ENCODE data around the gene BANP.
"Not testable (repeated sequence)": the region's sequence is repeated elsewhere in the genome, so short reads cannot be mapped to it uniquely, and the experiment has no call there.

Gene BANP

DNA sequence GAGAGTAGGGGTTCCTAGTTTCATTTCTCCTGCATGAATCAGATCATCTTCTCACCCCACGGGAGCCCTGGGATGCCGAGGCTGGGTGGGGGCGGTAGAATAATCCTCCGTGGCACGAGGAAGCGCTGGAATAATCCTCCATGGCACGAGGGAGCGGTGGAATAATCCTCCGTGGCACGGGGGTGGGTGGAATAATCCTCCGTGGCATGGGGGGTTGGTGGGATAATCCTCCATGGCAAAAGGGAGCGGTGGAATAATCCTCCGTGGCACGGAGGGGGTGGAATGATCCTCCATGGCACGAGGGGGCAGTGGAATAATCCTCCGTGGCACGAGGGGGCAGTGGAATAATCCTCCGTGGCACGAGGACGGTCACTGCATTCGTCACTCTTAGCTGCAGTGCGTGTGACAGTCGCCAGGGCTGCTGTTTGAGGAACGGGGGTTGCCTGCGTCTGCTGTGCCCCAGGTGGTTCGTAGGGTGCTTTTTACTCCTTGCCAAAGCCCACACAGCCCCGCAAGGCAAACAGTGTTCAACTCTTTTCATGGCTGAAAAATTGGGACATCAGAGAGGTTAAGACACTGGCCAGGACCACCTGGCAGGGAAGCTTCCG is 152.5 kb downstream of the BANP start:
- no peak for ATAC-seq (replicated peaks)
- H3K27me3 Mint-ChIP-seq = peaks cover 12 to 30% of the 10 kb centered on the region in 2 donors
- no peaks in the 10 kb centered on the region for H3K9me3 Mint-ChIP-seq
- no peak for DNase-seq
- H3K36me3 Mint-ChIP-seq (ENCODE audit: insufficient read depth) = no peaks in the 10 kb centered on the region
- H3K4me3 Mint-ChIP-seq = no peak overlapping the region
- peaks cover 2 to 3% of the 10 kb centered on the region in 2 donors for H3K4me1 Mint-ChIP-seq (ENCODE audit: low read depth in 2 of 2)
- H3K27ac Mint-ChIP-seq = no peak overlapping the region

DNA sequence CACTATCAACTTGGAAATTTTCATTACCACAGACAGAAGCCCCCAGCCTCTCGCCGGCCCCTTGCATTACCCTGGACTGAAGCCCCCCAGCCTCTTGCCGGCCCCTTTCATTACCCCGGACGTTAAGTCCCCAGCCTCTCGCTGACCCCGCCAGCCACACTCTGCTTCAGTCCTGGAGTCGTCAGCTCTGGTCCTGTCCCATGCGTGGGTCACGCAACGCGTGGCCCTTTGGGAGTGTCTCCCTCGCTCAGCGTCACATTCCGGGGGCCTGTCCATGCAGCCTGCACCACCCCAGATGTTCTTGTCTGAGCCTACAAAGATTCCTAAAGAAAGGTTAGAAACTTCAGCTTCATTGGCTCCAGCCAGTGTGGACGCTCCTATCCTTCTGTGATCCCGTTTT is 153.1 kb downstream of the BANP start:
- ATAC-seq (replicated peaks); H3K4me3 Mint-ChIP-seq; H3K9me3 Mint-ChIP-seq; DNase-seq; H3K4me1 Mint-ChIP-seq (ENCODE audit: low read depth in 2 of 2); H3K36me3 Mint-ChIP-seq (ENCODE audit: insufficient read depth); H3K27ac Mint-ChIP-seq: not testable (repeated sequence)
- H3K27me3 Mint-ChIP-seq = peaks cover 7 to 24% of the 10 kb centered on the region in 2 donors

DNA sequence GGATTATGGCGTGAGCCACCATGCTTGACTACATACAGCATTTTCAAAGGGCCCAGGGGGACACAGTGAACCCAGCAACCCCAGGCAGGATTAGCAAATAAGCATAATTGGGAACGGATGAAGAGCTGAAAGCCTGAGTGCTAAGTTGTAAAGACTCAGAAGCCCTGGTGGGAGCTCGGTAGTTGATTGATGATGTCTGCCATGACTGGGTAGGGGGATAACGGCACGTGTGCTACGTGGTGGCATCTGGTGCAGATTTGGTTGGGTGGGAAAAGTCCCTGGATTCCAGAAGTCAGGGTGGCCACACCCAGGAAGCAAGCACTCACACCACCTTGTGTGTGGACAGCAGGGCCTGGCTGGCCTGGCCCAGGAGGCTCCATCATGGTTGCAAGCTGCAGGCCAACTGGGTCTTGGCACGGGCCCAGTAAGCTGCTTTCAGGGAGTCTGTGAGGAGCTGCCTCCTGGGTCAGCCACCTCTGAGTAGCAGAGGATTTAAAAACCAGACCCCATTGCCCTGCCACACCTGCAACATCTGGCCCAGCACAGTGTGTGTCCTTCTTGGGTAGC is 154.4 kb downstream of the BANP start:
- DNase-seq; H3K4me1 Mint-ChIP-seq (ENCODE audit: low read depth in 2 of 2); H3K36me3 Mint-ChIP-seq (ENCODE audit: insufficient read depth); ATAC-seq (replicated peaks); H3K4me3 Mint-ChIP-seq; H3K9me3 Mint-ChIP-seq; H3K27ac Mint-ChIP-seq: not testable (repeated sequence)
- H3K27me3 Mint-ChIP-seq = peaks cover 0 to 11% of the 10 kb centered on the region in 2 donors

DNA sequence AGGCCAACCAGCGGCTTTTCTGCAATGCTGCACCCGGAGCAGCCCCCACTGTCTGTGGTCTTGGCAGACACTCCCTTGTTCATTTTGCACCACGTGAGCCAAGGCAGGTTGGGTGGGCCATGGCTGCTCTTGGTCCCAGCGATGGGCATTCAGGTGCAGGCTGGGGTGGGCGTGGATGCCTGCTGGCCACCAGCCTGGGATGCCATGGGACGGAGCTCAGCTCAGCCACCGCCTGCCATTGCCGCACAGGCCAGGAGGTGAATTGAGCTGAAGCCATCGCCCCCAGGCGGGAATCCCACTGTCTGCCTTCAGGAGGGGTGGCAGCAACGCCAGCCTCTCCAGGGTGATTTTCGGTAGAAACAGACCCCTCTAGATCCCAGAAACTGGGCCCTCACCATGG is 155.3 kb downstream of the BANP start:
- H3K36me3 Mint-ChIP-seq (ENCODE audit: insufficient read depth); ATAC-seq (replicated peaks); H3K4me3 Mint-ChIP-seq; H3K27ac Mint-ChIP-seq; H3K27me3 Mint-ChIP-seq; H3K4me1 Mint-ChIP-seq (ENCODE audit: low read depth in 2 of 2); H3K9me3 Mint-ChIP-seq; DNase-seq: not testable (repeated sequence)

DNA sequence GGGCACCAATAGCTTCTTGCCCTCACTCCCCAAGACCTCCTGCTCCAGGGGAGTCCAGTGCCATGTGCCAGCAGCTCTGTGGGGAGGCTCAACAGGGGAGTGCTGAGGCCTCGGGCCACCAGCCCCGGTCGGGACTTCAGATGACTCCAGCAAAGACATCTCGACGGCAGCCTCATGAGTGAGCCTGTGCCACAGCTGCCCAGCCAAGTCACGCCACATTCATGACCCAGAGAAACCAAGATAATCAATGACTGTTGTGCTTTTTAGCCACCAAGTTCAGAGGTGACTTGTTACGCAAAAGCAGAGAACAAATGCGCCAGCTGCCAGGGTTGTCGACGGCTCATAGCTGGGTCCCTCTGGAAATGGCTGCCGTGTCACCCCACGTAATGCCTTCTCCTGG is 157.5 kb downstream of the BANP start:
- Mint-ChIP-seq H3K4me1 (ENCODE audit: low read depth in 2 of 2) (peaks cover 0 to 2% of the 10 kb centered on the region in 2 donors), H3K4me3 (no peak overlapping the region), H3K27me3 (peaks cover 0 to 8% of the 10 kb centered on the region in 2 donors), H3K36me3 (ENCODE audit: insufficient read depth) (no peaks in the 10 kb centered on the region), H3K9me3 (no peaks in the 10 kb centered on the region), H3K27ac (no peak overlapping the region)
- no peak for DNase-seq
- ATAC-seq (replicated peaks) = no peak

DNA sequence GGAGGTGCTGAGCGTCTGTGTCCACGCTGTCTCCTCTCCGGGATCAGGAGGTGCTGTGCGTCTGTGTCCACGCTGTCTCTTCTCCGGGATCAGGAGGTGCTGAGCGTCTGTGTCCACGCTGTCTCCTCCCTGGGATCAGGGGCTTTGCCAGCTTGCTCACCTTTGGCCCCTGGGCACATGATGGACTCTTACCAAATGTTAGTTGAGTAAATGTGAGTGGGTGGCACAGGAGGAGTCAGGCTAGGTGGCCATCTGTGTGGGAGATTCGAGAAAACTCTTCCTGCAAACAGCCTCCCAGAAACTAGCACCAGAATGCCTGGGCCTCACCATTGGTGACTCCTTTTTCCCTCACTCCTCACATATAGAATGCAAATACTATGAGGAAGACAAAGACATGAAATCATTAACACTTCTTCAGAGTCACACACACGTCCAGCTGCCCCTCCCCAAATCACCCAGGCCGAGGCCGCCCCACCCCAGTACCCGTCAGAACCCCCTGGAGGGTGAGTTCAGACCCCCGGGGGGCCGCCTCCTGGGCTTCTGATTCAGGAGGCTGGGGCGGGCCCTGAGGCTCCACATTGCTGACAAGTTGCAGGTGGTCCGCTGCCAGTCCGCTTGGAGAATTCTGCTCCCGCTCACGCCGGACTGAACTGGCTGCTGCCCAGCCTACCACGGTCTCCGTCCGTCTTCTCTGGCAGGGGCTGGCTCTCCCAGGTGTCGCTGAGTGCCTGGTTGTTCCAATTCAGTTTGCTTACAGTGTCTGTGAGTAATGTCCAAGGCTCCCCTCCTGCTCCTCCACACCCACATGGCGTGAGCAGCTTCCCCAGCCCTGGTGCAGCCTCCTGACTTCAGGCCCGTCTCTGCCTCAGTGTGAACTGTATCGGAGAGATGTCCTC is 158.7 kb downstream of the BANP start:
- H3K27ac Mint-ChIP-seq; ATAC-seq (replicated peaks); H3K36me3 Mint-ChIP-seq (ENCODE audit: insufficient read depth); H3K4me1 Mint-ChIP-seq (ENCODE audit: low read depth in 2 of 2); H3K9me3 Mint-ChIP-seq; H3K4me3 Mint-ChIP-seq; DNase-seq; H3K27me3 Mint-ChIP-seq: not testable (repeated sequence)

DNA sequence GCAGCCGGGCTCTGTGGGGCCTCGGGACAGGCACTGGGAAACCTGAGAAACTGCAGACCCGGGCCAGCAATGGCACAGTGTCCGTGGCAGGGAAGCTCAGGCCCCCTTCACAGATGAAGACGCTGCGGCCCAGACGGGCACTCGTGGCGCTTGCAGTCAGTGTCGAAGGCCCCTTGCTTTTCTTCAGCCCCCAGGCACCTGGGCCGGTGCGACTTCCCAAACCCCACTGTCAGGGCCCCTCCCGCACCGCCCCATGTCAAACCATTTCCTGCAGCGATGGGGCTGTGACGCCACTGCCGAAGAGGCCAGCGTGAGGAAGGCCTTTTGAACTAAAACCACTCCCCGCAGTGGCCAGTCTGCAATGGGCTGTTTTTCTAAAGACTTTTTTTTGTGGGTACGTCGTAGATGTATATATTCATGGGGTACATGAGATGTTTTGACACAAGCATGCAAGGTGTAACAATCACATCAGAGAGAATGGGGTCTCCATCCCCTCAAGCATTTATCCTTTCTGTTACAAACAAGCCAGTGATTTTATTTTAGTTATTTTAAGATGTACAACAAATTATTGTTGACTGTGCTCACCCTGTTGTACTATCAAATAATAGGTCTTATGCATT is 159.8 kb downstream of the BANP start:
- H3K4me3 Mint-ChIP-seq; H3K4me1 Mint-ChIP-seq (ENCODE audit: low read depth in 2 of 2); H3K27ac Mint-ChIP-seq; DNase-seq; H3K9me3 Mint-ChIP-seq; H3K36me3 Mint-ChIP-seq (ENCODE audit: insufficient read depth): not testable (repeated sequence)
- peaks cover 5 to 14% of the 10 kb centered on the region in 2 donors for H3K27me3 Mint-ChIP-seq
- peak; percentile 54 for ATAC-seq (replicated peaks)

DNA sequence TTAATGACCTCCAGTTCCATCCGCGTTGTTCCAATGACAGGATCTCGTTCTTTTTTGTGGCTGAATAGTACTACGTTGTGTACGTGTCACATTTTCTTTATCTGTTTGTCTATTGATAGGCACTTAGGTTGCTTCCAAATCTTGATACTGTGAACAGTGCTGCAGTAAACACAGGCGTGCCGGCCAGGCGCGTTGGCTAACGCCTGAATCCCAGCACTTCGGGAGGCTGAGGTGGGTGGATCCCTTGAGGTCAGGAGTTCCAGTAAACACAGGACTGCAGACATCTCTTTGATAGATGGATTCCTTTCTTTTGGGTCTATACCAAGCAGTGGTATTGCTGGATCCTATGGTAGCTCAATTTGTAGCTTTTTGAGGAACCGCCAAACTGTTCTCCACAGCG is 160.7 kb downstream of the BANP start:
- not testable (repeated sequence) for H3K27ac Mint-ChIP-seq; DNase-seq; H3K36me3 Mint-ChIP-seq (ENCODE audit: insufficient read depth); ATAC-seq (replicated peaks); H3K4me1 Mint-ChIP-seq (ENCODE audit: low read depth in 2 of 2); H3K4me3 Mint-ChIP-seq; H3K9me3 Mint-ChIP-seq
- peaks cover 8 to 24% of the 10 kb centered on the region in 2 donors for H3K27me3 Mint-ChIP-seq

DNA sequence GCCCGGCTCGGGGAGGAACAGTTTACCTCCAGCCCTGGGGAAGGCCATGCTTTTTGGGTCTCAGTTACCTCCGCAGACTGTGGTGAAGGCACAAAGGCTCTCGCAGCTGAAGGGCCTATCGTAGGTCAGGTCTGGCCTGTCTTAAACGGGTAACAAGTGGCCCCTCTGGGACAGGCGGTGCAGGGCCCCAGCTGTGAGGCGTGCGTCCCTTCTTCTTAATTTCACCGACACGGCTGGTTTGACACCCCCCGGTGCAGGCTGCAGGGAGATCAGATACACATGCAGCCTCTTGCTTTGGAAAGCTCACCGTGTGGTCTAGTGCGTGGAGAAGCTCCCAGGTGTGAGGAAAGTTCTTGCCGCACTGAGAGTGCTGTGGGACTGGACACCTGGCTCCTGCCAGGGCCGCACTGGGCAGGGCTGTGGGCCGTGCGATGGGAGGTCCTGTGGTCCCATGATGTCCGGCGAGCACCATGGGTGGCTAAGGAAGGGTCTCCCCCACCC is 162.4 kb downstream of the BANP start:
- H3K9me3 Mint-ChIP-seq = no peaks in the 10 kb centered on the region

DNA sequence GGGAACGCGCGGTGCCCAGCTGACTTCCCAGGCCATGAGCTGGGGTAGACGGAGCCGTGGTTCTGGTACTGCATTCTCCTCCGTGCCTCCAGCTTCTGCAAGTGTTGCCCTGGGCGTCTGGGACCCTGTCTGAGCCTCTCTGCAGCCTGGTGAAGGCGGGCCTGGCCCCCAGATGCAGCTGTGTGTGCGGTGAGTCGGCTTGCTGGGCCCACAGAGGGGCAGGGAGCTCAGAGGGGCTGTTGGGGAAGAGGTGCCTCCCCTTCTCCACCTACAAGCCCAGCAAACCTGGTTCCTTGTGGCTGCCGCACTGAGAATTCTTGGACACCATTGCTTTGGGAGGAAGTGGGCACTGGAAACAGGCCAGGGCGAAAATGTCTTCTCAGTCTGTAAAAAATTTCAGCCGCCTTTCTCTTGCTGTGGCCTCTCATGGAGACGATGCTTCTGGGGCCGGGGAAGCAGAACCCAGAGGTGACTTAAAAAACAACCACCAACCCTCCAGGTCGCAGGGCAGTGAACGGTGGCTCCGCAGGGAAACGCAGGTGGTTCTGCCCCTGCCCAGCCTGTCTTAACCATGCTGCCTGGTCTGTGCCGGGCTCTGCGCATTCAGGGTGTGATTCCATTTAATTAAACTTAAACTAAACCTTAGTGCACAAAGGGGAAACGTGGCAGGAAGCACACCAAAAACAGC is 163.5 kb downstream of the BANP start:
- not testable (repeated sequence) for H3K4me3 Mint-ChIP-seq; H3K27ac Mint-ChIP-seq; H3K9me3 Mint-ChIP-seq; H3K4me1 Mint-ChIP-seq (ENCODE audit: low read depth in 2 of 2); ATAC-seq (replicated peaks); DNase-seq; H3K36me3 Mint-ChIP-seq (ENCODE audit: insufficient read depth)
- peaks cover 8 to 42% of the 10 kb centered on the region in 2 donors for H3K27me3 Mint-ChIP-seq

More for the DNA sequence above, 162.4 kb downstream of the BANP start:
- no peak for ATAC-seq (replicated peaks)
- no peak overlapping the region for H3K4me3 Mint-ChIP-seq
- no peak for DNase-seq
- peaks cover 8 to 33% of the 10 kb centered on the region in 2 donors for H3K27me3 Mint-ChIP-seq
- H3K4me1 Mint-ChIP-seq (ENCODE audit: low read depth in 2 of 2) = no peaks in the 10 kb centered on the region
- no peak overlapping the region for H3K27ac Mint-ChIP-seq
- H3K36me3 Mint-ChIP-seq (ENCODE audit: insufficient read depth) = no peaks in the 10 kb centered on the region

DNA sequence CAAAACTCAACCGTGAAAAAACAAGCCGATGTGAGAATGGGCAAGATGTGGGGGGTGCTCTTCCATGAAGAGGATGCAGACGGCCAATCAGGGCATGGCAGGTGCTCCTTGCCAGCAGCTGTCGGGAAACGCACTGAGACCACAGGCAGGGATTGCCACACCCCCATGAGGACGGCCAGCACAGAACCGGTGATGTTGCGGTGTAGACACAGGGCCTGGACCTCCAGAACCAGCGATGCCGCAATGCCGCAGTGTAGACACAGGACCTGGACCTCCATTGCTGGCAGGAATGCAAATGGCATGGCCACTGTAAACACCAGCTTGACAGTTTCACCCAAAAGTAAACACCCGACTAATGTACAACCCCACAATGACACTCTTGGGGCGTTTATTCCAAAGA is 164.9 kb downstream of the BANP start:
- DNase-seq (no peak), ATAC-seq (replicated peaks) (no peak)
- no peak overlapping the region for H3K27ac Mint-ChIP-seq
- peaks cover 8 to 42% of the 10 kb centered on the region in 2 donors for H3K27me3 Mint-ChIP-seq
- no peak overlapping the region for H3K4me3 Mint-ChIP-seq
- no peaks in the 10 kb centered on the region for H3K4me1 Mint-ChIP-seq (ENCODE audit: low read depth in 2 of 2)
- no peaks in the 10 kb centered on the region for H3K36me3 Mint-ChIP-seq (ENCODE audit: insufficient read depth)
- no peaks in the 10 kb centered on the region for H3K9me3 Mint-ChIP-seq

DNA sequence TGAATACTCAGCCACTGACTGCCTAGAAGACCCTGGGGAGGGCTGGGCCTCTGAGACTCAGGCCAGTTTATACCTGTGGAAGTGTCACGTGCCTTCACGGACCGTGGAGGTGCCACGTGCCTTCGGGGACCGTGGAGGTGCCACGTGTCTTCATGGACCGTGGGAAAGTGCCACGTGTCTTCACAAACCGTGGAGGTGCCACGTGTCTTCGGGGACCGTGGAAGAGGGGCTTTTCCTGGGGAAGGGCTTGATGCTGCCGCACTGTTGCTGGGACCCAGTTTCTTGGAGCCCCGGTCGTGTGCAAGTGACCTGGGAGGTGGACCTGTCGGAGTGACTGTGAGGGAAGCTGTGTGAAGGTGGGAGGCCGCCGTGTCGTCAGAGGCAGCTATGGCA is 166.2 kb downstream of the BANP start:
- no peak for ATAC-seq (replicated peaks)
- no peak for DNase-seq
- H3K4me3 Mint-ChIP-seq = no peak overlapping the region
- H3K27me3 Mint-ChIP-seq = peaks cover 8 to 35% of the 10 kb centered on the region in 2 donors
- H3K9me3 Mint-ChIP-seq = no peaks in the 10 kb centered on the region
- no peaks in the 10 kb centered on the region for H3K4me1 Mint-ChIP-seq (ENCODE audit: low read depth in 2 of 2)
- H3K27ac Mint-ChIP-seq = no peak overlapping the region
- no peaks in the 10 kb centered on the region for H3K36me3 Mint-ChIP-seq (ENCODE audit: insufficient read depth)

DNA sequence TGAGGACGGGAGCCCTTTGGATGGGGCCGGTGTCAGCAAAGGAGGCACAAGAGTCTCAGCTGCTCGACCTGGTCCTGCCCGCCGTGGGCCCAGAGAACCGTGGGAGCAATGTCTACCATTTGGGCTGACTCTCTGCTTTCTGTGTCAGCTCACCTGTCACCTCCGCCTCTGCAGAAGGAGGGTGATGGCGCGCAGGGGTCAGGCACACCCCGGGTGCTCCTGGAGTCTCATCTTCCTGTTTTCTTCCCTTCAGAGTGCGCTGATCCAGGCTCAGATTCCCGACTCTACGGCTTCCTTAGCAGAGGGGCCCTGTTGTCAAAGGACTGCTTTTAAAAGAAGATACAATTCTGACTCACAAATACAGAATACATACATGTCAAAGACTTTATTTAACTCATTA is 167.1 kb downstream of the BANP start:
- Mint-ChIP-seq H3K4me1 (ENCODE audit: low read depth in 2 of 2) (no peaks in the 10 kb centered on the region), H3K4me3 (no peak overlapping the region), H3K9me3 (no peaks in the 10 kb centered on the region), H3K36me3 (ENCODE audit: insufficient read depth) (no peaks in the 10 kb centered on the region), H3K27me3 (peaks cover 8 to 35% of the 10 kb centered on the region in 2 donors), H3K27ac (no peak overlapping the region)
- ATAC-seq (replicated peaks) (no peak), DNase-seq (no peak)

All from effector memory CD8-positive, alpha-beta T cell (primary cell).